Parathyroid adenoma (tissue), 2 donors: ENCODE measurements around the gene RAB3GAP1.

ENCODE experiments used
- H2AFZ ChIP-seq: fragments of 300-600 bp; sonication (generic); one replicate; pipeline ENCODE4 v1.7.0; 2017; ENCODE audit warnings: antibody characterized with exemption, mild to moderate bottlenecking
- H3K27ac ChIP-seq: fragments of 300-600 bp; sonication (generic); one replicate; pipeline ENCODE4 v1.7.0; 2017
- H3K27me3 ChIP-seq: fragments of 300-600 bp; sonication (generic); one replicate; pipeline ENCODE4 v1.7.0; 2017; ENCODE audit warnings: low read length; ENCODE audit not compliant: control insufficient read depth, insufficient read depth
- H3K36me3 ChIP-seq: fragments of 300-600 bp; sonication (generic); one replicate; pipeline ENCODE4 v1.7.0; 2017; ENCODE audit warnings: low read length; ENCODE audit not compliant: control insufficient read depth, insufficient read depth
- H3K4me1 ChIP-seq: fragments of 300-600 bp; sonication (generic); one replicate; pipeline ENCODE4 v1.7.0; 2017; ENCODE audit warnings: control low read depth
- H3K4me2 ChIP-seq: fragments of 300-600 bp; sonication (generic); one replicate; pipeline ENCODE4 v1.7.0; 2017; ENCODE audit warnings: low read length
- H3K4me3 ChIP-seq: fragments of 300-600 bp; sonication (generic); one replicate; pipeline ENCODE4 v1.7.0; 2017; ENCODE audit warnings: low read depth, low read length
- H3K79me2 ChIP-seq: fragments of 300-600 bp; sonication (generic); one replicate; pipeline ENCODE4 v1.7.0; 2017; ENCODE audit warnings: control low read depth
- H3K9ac ChIP-seq: fragments of 300-600 bp; sonication (generic); one replicate; pipeline ENCODE4 v1.7.0; 2017; ENCODE audit warnings: mild to moderate bottlenecking
- H3K9me3 ChIP-seq: fragments of 300-600 bp; sonication (generic); one replicate; pipeline ENCODE4 v1.7.0; 2017; ENCODE audit warnings: low read length; ENCODE audit not compliant: control insufficient read depth
- CTCF ChIP-seq: fragments of 300-600 bp; sonication (generic); IDR thresholded peaks from one replicate; pipeline ENCODE4 v1.7.0; 2017; ENCODE audit warnings: antibody characterized with exemption, mild to moderate bottlenecking
- donor health status: primary hyperparathyroidism.

Gene RAB3GAP1

GRCh38 chr2:135125940-135126339, 73.8 kb downstream of the RAB3GAP1 start:
- Histone ChIP-seq H3K4me2 (no peak overlapping the region), H3K4me1 (no peaks in the 10 kb centered on the region), H3K27me3 (no peaks in the 10 kb centered on the region), H3K9me3 (no peaks in the 10 kb centered on the region), H3K9ac (no peak overlapping the region), H2AFZ (no peak overlapping the region), H3K36me3 (no peaks in the 10 kb centered on the region), H3K27ac (no peak overlapping the region), H3K79me2 (no peaks in the 10 kb centered on the region), H3K4me3 (no peak overlapping the region)
- no peak for TF ChIP-seq CTCF

- Histone ChIP-seq H3K27me3 (no peaks in the 10 kb centered on the region), H3K4me3 (no peak overlapping the region), H3K9ac (no peak overlapping the region), H3K9me3 (no peaks in the 10 kb centered on the region), H3K4me2 (no peak overlapping the region), H3K36me3 (no peaks in the 10 kb centered on the region), H3K27ac (no peak overlapping the region), H2AFZ (no peak overlapping the region), H3K79me2 (no peaks in the 10 kb centered on the region), H3K4me1 (peaks cover 10% of the 10 kb centered on the region)
- TF ChIP-seq CTCF: no peak
Observed at GRCh38 chr2:135130751-135131150, 78.7 kb downstream of the RAB3GAP1 start.

GRCh38 chr2:135132314-135132713, 80.2 kb downstream of the RAB3GAP1 start:
- peaks cover 10% of the 10 kb centered on the region for H3K4me1 ChIP-seq
- no peaks in the 10 kb centered on the region for H3K27me3 ChIP-seq
- no peaks in the 10 kb centered on the region for H3K79me2 ChIP-seq
- TF ChIP-seq CTCF: no peak
- no peak overlapping the region for H3K4me3 ChIP-seq
- H3K36me3 ChIP-seq: no peaks in the 10 kb centered on the region
- H3K9ac ChIP-seq: no peak overlapping the region
- H2AFZ ChIP-seq: no peak overlapping the region
- H3K4me2 ChIP-seq: no peak overlapping the region
- H3K27ac ChIP-seq: no peak overlapping the region
- H3K9me3 ChIP-seq: no peaks in the 10 kb centered on the region

GRCh38 chr2:135140606-135141005, 88.5 kb downstream of the RAB3GAP1 start:
- Histone ChIP-seq H2AFZ (no peak overlapping the region), H3K36me3 (no peaks in the 10 kb centered on the region)
- no peak for TF ChIP-seq CTCF

GRCh38 chr2:135142323-135142722, 90.2 kb downstream of the RAB3GAP1 start:
- TF ChIP-seq CTCF: no peak
- Histone ChIP-seq H3K4me3 (no peak overlapping the region), H2AFZ (no peak overlapping the region), H3K27ac (no peak overlapping the region), H3K9ac (no peak overlapping the region), H3K79me2 (peaks cover 15% of the 10 kb centered on the region), H3K4me1 (peaks cover 11% of the 10 kb centered on the region), H3K27me3 (no peaks in the 10 kb centered on the region), H3K4me2 (no peak overlapping the region), H3K9me3 (no peaks in the 10 kb centered on the region), H3K36me3 (no peaks in the 10 kb centered on the region)

More at GRCh38 chr2:135140606-135141005, 88.5 kb downstream of the RAB3GAP1 start:
- Histone ChIP-seq H3K79me2 (peaks cover 13% of the 10 kb centered on the region), H3K4me3 (no peak overlapping the region), H3K9ac (no peak overlapping the region), H3K4me1 (peaks cover 3% of the 10 kb centered on the region), H3K9me3 (no peaks in the 10 kb centered on the region), H3K27ac (no peak overlapping the region), H3K27me3 (no peaks in the 10 kb centered on the region), H3K4me2 (no peak overlapping the region)
